HG03378 (cell line): Measurements from ENCODE around the gene LSM10.

Source experiments
- ATAC-seq: cut with Tn5 transposase; IDR thresholded peaks from one replicate; pipeline ENCODE4 v1.9.1; 2021; ENCODE audit warnings: mild to moderate bottlenecking, moderate library complexity; ENCODE audit not compliant: unreplicated experiment

LSM10 gene

DNA sequence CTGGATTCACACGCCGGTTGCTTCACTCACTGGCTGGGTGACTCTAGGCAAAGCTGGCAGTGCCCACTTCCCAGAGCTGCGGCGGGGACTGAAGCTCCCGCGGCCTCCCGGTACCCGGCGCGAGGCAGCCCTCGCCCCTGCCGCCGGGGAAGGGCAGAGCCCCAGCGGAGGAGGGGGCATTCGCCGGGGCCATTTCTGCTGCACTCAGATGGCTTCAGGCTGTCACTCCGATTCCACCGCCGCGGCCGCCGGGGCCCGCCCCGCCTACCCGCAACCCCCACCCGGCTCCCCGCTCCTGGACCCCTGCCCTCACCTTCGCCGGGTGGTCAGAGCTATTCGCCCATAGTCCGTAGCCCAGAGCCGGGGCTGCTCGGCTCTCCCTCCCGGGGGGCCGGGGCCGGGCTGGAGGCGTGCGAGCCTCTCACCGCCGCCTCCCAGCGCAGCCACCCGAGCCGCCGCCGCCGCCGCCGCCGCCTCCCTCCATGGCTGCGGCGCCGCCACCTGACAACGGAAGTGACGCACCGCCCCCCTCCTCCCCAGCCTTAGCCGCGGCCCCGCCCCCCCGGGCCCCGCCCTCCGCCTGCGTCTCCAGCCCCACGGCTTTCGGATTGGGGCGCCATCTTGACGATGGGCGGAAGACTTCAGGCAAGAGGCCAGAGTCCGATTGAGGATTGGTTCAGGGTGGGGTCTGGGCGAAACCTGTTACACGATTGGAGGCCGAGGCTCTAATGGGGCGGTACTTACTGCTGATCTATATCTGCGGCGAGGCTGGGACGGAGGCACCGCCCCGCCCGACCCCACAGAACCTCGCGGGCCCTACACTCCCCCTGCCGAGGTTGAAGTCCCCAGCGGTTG lies 12.1 kb downstream of the LSM10 start, which contains the start of gene STK40:
STK40 (minus strand) TSS at position 515 of the 855 bp plus-strand sequence. CDS start 24,592 bp downstream, outside the sequence.
- ATAC-seq: peak; percentile 80

DNA sequence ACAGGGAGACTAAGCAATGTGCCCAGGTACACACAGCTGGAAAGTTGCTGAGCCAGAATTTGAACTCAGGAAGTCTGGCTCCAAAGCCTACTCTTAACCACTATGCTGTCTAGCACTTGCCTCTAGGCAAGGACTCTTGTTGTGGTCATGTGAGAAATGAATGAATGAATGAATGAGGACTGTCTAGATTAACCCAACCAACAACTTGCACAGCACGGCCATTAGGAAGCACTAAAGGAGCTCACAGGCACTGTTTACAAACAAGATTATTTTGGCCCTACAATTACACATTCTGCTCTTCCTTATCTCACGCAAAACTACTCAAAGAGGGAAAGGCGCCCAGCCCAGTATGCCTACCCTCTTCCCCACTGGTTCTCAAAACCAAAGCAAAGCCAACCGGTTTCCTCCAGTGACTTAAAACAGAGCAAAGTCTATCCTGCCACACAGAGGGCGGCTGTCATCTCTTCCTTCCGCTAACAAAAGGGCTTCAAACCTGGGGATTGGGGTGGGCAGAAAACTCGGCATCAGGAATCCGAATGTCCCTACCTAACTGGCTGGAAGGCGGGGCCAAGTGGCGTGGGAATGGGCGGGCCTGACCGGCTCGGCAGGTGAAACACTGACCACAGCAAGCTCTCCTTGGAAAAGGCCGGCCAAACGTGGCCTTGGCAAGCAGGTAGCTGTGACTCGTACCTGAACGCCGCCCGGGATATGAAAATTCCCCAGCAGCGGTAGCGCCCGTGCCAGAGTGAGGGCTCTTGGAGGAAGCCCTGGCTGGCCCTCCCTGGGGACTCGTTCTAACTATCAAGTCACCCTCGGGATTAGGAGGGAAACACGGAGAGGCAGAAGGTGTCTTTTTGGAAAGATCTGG lies 12.9 kb downstream of the LSM10 start:
- no peak for ATAC-seq

GRCh38 chr1:36383240-36383639 lies 14.5 kb downstream of the LSM10 start:
- no peak for ATAC-seq

GRCh38 chr1:36382669-36383068 lies 15.0 kb downstream of the LSM10 start:
- ATAC-seq: no peak

GRCh38 chr1:36382231-36382630 lies 15.5 kb downstream of the LSM10 start:
- no peak for ATAC-seq

DNA sequence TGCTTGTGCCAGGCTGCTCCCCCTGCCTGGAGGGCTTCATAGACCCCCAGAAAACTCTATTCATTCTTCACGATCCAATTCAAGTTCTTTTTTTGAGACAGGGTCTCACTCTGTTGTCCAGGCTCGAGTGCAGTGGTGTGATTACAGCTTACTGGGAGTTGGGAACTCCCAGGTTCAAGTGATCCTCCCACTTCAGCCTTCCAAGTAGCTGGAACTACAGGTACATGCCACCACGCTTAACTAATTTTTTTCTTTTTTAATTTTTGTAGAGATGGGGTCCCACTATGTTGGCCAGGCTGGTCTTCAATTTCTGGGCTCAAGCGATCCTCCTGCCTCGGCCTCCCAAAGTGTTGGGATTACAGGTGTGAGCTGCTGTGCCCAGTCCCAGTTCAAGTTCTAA lies 16.3 kb downstream of the LSM10 start:
- no peak for ATAC-seq

DNA sequence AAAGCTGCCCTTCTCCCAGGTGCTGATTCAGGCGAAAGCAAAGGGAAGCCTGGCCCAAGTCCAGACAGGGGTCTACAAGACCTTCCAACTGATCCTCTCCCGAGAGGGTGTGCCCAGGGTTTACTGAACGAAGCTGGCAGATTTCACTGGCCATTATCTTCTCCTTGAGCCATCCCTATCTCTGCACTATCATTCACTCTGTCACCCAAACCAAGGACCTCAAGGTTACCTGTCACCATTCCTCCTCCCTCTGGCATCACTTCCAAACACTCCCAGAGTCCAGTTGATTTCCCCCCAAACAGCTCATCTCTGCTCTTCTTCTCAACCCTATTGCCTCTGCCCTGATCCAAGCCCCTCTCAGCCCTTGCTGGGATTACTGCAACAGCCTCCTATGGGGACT lies 16.9 kb downstream of the LSM10 start:
- no peak for ATAC-seq

DNA sequence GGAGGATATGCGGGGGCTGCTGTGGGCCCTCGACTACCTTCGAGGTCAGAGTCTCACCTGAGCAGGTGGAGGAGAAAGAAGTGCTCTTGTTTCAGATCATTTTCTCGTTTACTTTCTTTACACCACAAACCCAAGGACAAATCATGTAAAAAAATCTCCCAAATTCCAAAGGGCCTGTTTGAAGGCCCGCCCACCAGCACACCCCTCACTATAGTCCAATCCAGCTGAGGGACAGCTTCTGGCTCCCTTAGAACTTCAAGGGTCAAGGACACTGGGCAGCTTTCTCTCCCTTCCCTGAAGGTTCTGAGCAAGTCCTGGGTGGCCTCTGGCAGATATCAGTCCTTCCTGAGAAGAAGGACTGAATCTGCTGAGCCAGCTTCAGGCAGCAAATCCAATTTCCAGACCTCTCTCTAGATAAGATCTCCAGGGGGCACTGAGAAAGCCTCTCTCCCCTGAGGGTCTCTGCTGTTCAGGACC lies 17.5 kb downstream of the LSM10 start:
- no peak for ATAC-seq

DNA sequence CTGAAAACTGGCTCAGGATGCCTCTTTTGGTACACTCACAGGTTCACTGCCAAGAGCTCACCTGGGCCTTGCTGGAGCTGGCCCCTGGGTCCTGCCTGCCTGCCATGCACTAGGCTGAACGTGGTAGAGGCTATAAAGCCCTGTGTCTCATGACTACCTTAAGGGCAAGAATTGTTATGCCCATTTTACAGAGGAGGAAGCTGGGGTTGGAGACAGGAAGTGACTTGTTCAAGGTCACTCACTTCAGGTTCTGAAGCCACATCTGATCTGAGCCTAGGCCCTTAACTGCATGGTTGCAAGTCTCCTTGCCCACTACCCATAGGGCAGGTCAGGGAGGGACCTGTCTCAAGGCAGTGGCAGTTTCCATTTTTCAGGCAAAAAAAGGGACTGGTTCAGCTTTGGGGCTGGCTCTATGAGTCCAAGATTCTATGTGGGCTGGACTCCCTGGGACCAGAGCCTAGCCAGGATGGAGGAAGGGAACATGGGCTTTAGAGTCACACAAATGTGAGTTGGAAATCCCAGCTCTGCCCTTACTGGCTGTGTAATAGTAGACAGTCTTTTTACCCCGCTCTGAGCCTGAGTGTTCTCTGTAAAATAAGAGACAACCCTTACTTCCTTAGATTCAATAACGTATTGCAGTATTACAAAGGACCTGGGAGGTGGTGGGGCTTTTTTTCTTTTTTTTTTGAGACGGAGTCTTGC lies 19.8 kb downstream of the LSM10 start:
- ATAC-seq: no peak

DNA sequence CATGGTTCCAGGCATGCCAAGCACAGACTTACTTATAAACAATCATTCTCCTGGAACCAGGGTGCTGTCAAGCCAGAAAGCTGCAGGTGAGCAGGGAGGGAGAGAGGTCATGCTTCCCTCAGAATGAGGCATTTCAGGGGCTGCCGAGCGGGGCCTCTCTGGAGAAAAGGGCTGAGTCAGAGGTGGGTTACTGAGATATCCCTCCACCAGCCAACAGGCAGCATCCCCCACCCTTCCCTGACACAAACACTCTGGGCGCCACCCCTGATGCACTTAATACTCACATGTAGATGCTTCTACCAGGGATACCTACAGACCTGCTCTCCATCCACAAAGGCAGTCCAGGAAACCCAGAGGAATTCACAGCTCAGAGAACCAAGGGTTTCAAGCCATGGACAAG lies 25.1 kb downstream of the LSM10 start:
- ATAC-seq: no peak

GRCh38 chr1:36369061-36369861 lies 28.4 kb downstream of the LSM10 start:
- ATAC-seq: no peak

- no peak for ATAC-seq
Observed at GRCh38 chr1:36367798-36368197, 29.9 kb downstream of the LSM10 start.

GRCh38 chr1:36367066-36367465 lies 30.6 kb downstream of the LSM10 start:
- no peak for ATAC-seq

GRCh38 chr1:36366091-36366661 lies 31.5 kb downstream of the LSM10 start:
- no peak for ATAC-seq

DNA sequence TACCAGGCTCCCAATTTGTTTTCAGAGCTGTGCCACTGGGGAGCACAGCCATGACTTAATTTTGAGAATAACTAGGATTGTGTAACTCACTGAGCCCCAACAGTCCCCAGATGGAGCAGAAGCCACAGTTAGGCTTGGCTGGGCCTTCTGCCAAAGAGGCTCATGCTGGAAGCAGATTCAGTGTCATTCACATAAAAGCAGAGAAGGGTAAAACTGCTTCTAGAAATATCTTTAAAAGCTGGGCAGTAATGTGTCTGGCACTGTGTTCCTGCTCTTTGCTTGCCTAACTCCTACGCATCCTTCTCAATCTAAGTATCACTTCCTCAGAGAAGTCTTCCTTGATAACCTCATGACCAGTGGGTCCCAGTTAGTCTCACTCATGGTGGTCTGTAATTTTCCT lies 32.3 kb downstream of the LSM10 start:
- no peak for ATAC-seq

- no peak for ATAC-seq
Observed at GRCh38 chr1:36359911-36360550, 37.7 kb downstream of the LSM10 start.

DNA sequence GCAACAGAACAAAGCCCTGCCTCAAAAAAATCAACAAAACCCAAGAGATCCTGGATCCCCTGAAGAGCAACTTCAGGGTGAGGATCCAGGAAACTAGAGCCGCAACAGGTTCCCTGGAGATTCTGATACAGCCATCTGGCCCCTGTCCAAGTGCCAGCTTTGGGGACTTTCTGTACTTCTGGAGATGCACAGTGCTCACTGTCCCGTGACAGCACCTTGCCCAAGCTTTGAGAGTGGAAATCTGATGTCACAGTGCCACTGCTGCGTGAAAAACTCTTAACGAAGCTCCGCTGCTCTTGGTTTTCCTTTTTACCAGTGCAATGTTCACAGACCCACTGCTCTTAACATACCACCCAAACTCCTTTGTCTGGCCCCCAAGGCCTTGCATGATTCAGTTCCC lies 38.3 kb downstream of the LSM10 start:
- no peak for ATAC-seq

GRCh38 chr1:36358514-36359084 lies 39.1 kb downstream of the LSM10 start:
- no peak for ATAC-seq

GRCh38 chr1:36355811-36356210 lies 41.9 kb downstream of the LSM10 start:
- no peak for ATAC-seq
